Inflammatory macrophage treated with lipopolysaccharide for 1 hour (primary cell): ENCODE results near the gene THAP7.

Experiments used
- DNase-seq, 2 donors: peaks; one replicate each; pipeline ENCODE4 v3.0.0-alpha.2; 2020 to 2022

The THAP7 gene

DNA sequence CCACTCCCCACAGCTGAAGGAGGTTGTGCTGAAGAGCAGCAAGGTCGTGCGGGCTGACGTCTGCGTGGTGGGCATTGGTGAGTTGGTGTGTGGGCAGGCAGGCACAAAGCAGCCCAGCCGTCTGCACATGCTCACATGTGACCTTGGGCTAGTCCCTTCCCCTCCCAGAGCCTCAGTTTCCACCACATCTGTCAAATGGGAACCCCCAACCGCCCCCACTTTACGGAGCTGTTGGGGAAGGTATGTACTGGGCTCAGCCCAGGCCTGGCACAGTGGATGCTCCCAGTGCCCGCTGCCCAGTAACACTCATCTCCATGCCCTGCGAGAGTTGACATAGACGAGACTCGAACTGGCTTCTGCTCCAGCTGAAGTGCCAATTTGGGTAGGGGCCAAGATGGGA lies 24.9 kb downstream of the THAP7 start:
- no peak for DNase-seq

DNA sequence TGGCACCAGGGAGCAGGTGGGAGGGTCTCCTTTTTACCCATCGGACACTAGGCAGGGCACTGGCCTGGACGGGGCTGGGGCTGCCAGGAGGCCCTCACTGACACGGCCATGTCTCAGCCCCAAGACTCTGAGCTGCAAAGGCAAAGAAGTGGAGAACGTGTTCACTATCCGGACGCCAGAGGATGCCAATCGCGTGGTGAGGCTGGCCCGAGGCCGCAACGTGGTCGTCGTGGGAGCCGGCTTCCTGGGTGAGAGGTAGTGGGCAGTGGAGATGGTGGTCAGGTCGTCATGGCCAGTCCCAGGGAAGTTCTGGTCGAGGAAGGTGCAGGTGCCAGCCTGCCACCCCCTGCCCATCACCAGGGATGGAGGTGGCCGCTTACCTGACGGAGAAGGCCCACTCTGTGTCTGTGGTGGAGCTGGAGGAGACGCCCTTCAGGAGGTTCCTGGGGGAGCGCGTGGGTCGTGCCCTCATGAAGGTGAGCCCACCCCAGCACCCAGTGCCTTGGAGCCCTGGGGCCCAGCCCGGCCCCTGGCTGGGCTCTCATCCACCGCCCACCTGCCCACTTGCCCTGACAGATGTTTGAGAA lies 25.5 kb downstream of the THAP7 start:
- no peak for DNase-seq

DNA sequence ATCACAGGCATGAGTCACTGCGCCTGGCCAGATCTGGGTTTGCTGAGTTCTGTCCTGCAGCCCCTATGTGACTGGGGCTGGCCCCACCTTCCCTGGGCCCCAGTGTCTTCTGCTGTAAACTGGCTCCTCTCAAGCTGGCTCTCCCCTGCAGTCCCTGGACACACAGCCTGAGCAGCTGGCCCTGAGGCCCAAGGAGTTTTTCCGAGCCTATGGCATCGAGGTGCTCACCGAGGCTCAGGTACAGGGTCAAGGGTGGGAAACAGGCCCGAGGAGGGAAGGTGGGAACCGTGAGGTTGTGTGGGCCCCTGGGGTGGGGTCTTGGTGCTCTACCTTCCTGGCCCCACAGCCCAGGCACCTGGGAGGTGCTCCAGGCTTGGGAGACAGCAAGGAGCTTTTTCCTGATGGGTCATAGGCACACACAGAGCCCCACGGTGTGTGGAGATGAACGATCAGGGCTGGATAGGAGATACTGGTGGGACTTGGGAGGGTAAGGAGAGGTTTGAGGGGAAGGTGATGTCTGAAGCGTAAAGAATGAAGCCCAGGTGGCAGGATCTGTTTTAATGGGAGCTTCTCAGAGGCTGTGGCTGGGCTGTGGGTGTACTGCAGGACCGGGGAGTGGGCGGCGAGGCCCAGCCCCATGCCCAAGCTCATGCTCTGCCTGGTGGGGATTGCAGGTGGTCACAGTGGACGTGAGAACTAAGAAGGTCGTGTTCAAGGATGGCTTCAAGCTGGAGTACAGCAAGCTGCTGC lies 26.2 kb downstream of the THAP7 start:
- DNase-seq: no peak

DNA sequence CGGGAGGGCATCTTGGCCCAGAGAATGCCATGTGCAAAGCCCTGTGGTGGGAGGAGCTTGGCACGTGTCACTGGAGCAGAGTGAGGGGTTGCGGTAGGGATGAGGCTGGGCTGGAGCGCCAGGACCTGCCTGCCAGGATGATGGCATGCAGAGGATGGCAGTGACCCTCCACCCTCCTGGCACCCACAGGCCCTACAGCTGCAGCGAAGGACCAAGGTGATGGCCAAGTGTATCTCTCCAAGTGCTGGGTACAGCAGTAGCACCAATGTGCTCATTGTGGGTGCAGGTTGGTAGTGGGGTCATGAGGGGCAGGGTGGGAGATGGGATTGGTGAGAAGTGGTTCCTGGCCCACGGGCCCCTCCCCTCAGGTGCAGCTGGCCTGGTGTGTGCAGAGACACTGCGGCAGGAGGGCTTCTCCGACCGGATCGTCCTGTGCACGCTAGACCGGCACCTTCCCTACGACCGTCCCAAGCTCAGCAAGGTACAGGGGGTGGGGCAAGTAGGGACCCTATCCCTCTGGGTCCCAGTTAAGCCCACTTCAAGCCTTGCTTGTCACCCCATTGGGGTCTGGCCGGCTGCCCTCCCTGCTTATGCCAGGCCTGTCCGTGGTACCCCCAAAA lies 27.5 kb downstream of the THAP7 start:
- no peak for DNase-seq

DNA sequence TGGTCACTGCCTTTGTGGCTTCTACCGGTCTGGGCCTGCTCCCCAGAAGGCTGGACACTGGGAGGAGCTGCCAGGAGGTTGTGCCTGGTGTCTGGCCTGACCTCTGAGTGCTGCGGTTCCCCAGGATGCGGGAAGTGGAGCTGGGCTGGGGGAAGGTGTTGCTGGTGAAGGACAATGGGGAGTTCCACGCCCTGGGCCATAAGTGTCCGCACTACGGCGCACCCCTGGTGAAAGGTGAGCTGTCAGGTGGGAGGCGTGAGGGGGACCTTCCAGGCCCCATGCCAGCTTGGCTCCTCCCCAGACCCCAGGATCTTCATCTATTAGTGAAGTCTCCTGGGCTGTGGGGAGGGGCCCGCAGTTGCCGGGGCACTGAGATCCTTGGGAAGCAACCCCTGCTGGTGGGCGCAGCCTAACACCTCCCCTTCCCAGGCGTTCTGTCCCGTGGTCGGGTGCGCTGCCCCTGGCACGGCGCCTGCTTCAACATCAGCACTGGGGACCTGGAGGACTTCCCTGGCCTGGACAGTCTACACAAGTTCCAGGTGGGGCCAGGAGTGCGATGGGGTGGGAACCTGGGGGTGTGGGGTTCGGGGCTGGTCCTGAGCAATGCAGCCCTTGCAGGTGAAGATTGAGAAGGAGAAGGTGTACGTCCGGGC lies 28.2 kb downstream of the THAP7 start:
- no peak for DNase-seq

DNA sequence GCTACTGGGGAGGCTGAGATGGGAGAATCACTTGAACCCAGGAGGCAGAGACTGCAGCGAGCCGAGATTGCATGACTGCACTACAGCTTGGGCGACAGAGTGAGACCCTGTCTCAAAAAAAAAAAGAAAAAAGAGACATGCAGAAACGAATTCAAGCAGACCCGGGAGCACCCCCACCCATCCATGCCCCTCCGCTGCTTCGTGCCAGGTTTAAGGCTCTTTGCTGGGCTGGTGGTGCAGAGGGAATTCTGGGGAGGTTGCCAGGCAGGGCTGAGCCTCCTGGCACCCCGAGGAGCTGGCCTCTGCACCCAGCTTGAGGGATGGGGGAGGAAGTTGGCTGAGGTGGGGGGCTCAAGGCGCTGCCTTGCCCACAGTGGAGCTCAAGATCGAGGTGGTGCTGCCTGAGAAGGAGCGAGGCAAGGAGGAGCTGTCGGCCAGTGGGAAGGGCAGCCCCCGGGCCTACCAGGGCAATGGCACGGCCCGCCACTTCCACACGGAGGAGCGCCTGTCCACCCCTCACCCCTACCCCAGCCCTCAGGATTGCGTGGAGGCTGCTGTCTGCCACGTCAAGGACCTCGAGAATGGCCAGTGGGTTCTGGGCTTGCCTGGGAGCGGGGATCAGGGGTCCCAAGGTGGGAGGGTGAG lies 28.9 kb downstream of the THAP7 start:
- no peak for DNase-seq

DNA sequence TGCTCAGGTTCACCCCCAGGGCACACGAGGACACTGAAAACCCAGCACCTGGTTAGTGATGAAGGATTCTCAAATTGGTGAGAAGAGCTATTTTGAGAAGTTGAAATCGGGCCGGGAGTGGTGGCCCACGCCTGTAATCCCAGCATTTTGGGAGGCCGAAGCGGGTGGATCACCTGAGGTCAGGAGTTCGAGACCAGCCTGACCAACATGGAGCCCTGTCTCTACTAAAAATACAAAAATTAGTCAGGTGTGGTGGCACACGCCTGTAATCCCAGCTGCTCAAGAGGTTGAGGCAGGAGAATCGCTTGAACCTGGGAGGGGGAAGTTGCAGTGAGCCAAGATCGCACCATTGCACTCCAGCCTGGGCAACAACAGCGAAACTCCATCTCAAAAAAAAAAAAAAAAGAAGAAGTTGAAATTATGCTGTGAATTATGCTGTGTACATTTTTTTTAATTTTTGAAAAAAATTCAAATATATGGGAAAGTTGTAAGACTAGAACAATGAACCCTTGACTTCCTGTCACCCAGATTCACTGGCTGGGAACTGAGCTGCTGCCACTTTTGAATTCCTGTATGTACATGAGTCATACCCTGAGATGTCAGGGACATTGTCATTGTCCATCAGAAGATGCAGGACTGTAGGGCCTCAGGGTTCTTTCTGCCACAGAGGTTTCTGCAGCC lies 29.8 kb downstream of the THAP7 start:
- DNase-seq: peak; percentile 49 to 52

DNA sequence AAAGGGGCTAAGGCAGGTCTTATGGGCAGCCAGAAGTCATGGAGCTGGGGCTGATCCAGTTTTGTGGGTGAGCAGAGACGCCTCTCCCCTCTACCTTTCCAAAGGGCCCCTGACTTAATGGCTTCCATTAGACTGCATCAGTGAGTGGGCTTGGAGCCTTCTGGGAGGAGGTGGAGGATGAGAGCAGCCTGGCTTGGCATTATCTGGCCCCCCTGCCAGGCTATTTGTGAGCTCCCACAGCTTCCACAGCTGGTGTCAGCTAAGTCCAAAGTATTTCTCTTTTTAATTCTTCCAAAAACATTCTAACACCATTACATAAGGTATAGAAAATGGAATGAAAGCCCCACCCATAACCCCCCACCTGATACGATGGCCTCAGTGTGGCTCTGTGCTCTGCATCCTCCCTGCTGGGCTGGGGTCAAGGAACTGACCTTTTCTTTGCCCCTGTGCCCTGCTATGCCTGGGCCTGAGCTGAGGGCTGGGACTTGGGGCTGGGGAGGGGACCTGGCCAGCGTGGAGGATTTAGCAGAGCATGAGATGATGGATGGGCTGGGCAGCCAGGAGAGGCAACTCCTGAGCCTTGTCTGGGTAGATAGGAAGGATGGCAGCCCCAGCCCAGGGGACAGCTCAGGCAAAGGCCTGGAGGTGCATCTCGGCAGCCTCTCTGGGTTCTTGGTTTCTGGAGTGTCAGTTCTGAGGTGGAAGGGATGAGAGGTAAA lies 30.8 kb downstream of the THAP7 start:
- no peak for DNase-seq

DNA sequence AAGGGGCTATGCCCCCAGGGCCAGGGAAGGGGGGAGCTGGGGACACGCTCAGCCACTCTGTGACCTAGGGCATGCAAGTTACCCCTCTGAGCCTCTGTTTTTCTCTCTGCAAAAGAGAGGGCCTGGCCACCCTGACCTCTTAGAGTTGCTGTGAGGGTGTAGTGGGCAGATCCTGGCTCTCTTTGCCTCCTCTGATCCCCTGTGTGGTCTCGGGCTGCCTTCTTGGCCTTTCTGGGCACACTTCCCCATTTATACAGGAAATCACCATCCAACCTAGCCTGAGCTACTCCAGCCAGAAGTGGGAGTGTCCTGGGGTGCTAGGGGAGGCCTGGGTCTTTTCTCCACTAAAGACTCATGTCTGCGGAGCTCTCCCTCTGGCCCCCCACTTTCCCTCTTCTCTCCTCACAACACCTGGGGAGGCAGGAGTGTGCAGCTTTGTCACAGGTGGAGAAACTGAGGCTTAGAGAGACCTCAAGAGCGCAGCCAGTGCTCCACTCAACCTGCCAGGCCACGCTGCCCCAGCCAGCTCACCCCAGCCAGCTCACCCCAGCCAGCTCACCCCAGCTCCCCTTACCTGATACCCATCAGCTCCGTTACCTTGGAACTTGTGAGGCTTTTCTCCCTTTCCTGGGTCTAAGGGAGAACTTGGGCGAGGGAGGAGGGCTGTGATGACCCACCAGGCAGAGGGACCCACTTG lies 33.5 kb downstream of the THAP7 start:
- DNase-seq: peak; percentile 30 to 49

DNA sequence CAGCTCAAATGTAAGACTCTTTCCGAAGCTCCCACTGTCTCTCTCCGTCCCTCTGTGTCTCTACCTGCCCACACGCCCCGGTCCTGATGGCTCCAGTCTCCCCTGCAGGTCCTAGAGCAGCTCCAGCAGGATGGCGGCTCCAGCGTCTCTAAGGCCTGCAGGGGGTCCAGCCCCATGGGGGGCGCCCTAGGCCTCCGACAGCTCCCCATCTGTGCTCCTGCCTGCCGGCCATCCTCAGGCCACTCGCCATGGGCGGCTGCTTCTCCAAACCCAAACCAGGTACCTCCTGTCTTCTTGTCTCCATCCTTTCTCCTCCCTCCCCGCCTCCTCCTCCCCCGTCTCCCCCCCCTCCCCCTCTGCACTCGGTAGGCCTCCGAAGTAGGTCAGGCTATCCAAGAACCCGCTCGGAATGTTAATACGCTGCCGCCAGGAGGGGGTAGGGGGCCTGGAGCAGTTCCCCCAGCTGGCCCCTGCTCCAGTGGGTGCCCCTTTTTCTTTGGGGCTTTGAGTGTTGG lies 34.2 kb downstream of the THAP7 start:
- no peak for DNase-seq

DNA sequence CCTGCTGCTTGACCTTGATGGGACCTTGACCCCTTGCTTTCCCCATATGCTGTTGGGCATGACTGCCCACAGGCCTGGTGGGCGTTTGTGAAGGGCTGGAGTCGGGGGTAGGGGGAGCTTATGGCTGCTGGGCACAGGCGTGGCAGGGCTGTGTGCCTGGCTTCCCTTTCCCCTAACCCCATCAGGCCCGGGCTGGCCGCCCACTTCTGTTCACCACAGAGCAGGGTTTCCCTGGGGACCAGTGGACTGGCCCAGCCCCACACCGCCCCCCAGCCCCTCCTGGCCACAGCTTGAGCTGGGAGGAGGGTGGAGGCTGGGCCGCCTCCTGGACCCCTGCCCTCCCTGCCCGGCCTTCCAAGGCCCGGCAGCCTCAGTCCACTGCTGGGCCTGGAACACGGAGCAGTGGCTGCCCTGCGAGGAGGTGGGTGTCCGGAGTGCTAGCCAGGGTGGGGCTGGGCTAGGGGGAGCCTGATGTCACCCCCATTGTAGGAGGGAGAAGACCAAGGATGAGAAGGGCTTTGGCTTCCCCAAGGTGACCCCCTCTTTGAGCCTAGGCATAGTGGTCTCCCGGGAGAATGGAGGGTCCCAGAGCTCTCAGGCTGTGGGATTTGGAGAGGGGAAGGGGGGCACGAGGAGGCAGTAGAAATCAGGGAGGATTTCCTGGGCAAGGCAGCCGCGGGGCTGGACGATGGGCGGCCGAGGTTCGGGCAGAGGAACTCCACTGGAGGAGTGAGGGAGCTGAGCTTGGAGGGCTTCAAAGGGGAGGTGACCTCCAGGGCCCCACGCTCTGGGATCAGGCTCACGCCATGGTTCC lies 34.8 kb downstream of the THAP7 start, which contains the start of gene AIFM3:
TSS of gene AIFM3 (plus strand) at position 373 of the 814 bp plus-strand sequence. CDS start 690 bp downstream, outside the sequence.
- no peak for DNase-seq

DNA sequence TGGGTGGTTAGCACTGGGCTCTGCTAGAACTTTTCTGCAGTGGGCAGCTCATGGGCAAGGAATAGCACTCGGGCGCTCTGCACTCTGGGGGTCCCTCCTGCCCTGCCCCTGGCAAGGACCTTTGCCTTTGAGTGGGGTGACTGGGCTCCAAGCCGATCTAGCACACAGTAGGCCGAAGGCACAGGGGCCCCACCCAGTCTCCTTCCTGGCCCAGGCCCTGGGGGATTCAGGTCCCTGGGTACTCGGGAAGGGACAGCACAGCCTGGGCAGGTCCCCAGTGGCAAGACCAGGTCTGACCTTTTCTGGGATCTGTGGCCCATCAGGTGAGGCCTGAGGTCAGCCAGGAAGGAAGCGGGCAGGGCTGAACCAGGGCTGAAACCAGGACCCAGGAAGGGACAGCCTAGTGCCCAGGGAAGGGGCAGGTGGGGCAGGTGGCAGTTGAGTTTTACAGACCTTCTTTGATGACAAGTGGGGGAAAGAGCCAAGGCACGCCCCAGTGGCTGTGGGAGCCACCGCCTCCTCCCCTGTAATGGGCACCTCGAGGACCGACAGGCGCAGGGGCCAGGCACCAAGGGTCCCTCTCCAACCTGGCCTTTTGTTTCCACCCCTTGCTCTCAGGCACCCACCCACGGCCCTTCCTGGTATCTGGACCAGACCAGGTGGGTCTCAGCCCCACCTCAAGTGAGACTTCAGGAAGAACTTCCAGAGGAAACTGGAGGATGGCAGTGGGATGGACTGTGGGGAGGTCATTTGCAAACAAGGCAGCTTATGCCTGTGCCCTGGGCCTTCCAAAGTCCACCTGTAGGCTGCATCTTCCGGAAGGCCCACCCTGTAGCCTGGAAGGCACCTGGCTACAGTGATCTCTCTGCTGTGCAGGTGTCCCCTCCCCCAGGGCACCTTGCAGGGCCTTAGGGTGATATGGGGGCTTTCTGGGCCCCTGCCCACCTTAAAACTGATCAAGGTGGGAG lies 35.7 kb downstream of the THAP7 start:
- no peak for DNase-seq

DNA sequence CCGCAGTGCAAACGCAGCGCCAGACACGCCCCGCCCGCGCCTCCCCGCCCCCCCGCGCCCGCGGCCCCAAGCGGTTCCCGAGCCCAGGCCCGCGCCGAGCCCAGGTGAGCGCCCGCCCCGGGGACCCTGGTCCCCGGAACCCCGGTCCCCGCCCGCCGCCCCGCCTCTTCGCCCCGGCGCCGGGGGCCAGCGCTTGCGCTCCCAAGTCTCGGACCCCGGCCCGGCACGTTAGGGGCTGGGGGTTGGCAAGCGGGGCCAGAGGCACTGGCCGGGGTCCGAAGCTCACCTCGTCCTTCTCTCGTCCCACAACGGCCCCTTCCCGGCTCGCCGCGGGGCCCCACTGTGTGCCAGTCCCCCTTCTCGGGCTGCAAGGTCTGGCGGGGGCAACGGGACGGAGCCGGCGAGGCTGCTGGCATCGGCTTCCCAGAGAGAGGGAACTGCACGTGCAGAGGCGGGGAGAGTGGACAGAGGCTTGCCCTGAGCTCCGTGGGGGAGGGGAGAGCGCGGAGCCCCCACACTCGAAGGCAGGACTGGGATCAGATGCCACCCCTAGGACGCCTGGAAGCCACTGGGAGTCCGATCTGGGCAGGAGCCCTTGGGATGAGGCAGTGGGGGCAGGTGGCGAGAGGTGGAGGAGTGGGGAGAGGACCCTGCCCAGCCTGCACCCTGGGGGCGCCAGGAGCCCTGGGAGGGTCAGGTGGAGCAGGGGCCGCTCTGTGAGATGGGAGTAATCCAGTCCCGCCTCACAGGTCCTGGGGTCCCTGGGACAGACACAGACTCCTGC lies 36.6 kb downstream of the THAP7 start:
- DNase-seq: no peak

DNA sequence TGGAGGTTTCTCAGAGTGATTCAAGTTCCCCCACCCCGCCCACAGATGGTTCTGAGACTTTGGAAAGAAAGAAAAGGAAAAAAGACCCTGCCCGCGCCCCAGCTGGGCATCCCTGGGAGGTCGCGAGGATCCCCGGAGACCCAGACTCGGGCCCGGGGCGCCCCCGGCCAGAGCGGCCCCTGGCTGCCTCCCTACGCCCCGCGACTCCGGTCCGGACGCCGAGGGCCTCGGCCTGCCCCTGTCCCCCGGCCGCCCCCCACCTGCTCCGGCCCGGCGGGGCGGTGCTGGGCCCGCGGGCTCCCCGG lies 37.2 kb downstream of the THAP7 start:
- no peak for DNase-seq

DNA sequence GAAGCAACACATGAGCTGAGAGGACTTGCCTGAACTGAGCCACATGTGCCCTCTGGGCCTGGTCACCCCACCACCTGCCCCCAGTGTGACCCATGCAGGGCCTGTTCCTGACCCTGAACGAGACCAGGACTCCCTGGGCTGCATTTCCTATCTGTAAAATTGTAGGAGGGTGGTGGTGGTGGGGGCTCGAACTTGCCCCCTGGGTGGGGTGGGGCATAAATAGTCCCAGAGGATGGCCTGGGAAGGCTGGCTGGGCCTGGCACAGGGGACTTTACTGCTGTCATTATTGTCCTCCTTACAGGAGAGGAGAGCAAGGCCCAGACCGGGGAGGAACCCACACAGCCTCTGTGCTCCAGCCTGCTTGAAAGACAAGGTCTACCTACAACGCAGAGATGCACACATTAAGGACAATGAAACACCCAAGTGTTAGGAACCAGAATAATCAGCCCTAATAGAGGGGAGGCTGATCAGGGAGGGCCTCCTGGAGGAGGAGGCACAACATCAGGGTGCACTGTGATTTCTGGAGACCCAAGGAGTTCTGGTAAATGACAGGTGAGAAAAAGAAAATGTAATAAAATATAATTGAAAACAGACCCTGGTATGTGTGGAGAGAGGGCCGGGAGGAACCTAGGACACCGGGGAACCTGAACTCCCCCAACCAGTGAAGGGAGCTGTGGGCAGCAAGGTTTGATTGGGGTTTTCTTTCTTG lies 37.7 kb downstream of the THAP7 start:
- no peak for DNase-seq

DNA sequence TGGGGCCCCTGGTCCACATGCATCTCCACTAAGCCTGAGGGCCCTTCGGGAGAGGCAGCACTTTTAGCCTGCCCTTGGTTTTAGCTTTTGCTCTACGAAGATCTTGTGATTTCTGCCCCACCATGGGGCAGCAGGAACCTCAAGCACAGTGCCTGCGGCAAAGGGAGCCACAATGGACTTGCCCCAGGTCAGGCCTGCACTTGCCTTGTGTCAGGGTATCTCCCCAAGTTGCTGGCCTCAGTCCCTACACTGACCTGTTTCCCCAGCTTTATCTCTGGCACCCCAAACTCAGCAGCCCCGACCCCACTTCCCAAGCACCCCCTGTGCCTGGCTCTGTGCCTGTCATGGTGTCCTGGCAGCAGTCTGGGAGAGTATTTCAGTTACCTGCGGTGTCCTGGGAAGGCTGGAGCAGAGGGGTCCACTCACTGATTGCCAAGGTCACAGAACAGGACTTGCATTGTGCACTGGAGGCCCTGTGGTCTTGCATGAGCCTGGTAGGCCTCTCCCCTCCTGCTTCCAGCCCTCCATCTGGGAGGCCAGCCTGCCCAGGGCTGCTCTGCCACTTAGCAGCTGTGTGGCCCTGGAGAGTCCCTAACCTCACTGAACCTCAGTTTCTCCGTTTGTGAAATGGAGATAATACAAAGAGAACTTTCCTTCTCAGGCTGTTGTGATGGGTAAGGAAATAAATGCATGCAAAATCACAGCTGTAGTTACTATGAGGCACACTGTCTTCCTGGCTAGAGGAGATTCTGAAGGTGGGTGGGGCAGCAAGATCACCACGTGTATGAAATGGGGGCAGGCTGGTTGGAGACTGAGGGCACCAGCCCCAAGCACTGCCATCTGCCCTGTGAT lies 38.5 kb downstream of the THAP7 start:
- DNase-seq: no peak
